HG02571 (cell line): ENCODE data around the gene MATCAP1.
A peak's percentile ranks its signal among the peaks of the same experiment; 100 is the strongest.

ENCODE experiments used
- ATAC-seq: cut with Tn5 transposase; IDR thresholded peaks from one replicate; pipeline ENCODE4 v1.9.1; 2021; ENCODE audit warnings: mild to moderate bottlenecking, moderate library complexity; ENCODE audit not compliant: unreplicated experiment

MATCAP1 gene

DNA sequence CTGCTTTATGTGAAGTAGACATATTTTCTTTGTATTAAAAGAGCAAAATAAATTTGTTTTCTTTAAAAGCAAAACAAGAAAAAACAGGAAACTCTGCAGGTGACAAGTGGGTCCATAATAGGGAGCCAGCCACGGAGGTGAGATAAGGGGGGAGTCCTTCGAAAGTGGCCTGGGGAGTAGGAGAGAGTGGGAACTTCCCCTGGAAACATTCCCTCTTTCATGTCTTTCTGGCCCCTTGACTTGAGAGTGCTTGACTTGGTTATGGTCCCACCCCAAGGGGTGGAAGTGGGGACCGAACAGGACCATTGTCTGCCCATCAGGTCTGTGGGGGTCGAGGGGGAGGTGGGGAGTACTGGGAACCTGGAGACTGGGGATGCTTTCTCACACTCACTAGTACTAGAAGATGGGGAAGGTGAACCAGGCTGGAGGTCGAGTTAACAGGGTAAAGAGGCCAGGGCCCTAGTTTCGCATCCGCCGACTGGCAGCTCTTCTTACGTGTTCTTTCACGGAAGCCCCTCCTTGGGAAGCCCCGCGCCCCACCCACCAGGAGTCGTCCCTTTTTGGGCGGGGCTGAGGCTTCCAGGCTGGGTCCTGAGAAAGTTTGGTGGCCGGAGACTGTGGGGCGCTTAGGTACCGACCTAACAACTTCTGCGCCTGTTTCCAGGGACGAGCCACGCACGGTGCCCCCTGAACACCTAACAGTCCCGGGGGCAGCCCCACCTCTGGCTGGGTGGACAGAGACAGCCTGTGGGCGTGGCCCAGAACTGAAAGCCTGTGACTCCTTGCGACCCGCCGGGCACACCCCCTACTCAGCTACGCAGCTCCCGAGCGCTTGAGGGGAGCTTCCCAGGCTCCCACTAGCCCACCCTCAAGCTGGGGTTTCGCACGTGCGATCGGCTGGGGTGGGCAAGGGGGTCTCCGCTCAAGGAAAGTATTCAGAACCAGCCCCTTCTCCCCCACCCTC, 24.8 kb downstream of the MATCAP1 start:
- peak; percentile 48 for ATAC-seq

DNA sequence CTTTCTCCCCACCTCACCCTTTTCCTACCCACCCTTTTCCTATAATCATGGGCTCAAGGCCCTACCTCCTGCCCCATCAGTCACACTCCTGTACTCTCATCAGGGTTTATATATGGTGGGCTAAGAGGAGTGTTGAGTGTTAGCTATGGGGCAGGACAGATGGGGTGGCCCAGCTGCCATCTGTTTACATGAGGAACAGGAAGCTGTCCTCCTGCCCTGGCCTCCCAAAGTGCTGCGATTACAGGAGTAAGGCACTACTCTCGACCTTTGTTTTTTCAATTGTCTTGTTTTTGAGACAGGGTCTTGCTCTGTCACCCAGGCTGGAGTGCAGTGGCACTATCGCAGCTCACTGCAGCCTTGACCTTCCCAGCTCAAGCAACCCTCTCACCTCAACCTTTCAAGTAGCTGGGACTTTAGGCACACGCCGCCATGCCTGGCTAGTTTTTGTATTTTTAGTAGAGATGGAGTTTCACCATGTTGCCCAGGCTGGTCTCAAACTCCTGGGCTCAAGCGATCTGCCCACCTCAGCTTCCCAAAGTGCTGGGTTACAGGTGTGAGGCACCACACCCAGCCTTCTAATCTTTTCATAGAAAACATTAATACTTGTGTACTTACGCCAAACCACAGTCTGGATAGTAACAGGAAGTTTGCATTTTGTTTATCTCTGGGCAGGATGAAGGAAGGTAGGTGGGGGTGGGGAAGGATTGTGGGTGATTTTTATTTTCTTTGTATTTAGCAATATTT, 25.7 kb downstream of the MATCAP1 start:
- ATAC-seq, result no peak

GRCh38 chr16:67157106-67157748, 26.5 kb downstream of the MATCAP1 start:
- ATAC-seq, result no peak

DNA sequence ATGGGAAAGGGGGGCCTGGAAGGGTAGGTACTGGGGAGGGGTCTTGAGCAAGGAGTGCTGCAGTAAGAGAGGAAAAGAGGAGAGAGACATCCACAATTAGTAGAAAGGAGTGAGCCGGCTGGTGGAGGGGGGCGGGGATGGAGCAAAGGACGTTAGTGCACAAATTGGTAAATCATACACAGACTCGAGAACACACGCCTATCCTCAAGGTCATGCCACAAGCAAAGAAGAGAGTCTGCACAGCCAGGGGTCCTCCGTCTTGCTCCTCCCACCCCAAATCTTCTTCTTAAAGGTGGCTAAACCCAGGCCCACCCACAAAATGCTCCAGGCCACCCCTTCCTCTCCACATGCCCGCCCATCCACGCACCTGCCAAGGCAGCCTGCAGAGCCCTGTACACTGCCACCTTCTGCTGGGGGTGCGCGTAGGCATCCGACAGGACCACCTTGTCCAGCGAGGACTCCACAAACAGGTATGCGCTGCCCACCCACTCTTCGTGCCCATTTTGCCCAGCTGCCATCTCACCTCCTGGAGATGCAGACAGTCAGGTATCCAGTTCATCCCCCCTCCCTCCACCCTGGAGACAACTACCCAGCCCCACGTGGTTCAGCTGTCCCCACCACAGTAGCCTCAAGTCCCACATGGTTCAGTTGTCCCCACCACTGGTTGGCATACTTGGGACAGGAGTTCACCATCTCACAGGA, 27.5 kb downstream of the MATCAP1 start:
- no peak for ATAC-seq

DNA sequence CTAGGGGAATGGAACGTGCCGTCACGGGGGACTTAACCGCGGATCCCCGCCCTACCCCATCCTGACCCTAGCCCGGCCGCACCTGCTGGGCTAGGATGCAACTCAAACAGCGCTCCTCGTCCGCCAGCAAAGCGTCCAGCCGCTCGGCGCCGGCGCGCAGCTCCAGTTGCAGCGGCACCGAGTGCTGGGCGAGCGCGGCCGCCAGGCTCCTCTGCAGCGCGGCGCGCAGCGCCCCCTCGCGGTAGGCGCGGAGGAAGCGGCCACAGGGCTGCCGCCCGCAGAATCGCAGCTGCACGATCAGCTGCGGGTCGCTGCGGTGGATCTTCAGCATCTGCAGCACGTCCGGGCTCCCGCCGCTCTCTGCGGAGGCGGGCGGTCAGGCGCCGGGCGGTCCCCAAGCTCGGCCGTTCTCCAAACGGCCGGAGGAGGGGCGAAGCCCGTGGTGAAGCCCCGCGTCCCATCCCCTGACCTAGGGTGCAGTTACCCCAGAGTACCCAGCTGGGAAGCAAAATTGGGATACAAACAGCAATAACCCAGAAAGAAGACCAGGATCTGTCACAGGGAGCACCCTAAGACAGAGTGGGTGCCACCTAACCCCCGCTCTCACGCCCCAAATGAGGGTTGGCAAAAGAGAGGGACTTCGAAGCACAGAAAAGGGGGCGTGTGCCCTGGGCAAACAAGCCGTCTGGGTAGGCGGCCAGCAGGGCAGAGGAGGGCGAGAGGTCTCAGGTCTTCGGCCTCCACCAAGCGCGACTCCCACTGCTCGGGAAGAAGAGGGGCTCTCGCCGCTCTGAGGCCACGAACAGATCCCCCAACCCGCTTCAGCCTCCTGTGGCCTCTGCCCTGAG, 28.2 kb downstream of the MATCAP1 start:
- ATAC-seq, result no peak

DNA sequence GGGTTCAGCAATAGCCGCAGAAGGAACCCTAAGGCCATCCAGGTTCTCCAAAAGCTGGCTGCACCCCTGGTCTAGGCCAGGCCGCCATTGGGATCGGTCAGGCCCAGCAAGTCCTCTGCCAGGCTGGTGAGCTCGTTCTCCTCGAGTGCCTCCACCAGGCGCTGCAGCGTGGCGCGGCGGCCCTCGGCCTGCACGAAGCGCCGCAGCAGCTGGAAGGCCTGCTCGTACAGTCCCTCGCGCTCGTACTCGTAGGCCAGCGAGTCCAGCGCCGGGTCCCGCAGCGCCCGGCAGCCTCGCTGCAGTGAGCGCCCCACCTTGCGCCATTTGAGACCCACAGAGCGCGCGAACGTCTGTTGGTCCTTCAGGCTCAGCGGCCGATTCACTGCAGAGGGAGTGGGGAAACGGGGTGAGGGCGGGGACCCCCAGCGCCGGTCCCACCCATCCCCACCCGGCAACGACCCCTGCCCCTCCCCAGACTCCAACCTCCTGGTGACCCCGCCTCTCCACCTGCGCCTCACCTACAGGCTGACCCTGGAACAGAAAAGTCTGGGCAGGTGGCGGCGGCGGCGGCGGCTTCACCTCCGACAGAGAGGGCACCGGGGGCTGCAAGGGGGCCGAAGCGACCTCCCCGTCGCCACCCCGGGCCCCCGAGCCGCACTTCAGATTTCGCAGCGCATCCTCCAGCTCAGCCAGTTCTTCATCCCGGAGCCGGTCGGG, 29.0 kb downstream of the MATCAP1 start:
- ATAC-seq, result no peak

DNA sequence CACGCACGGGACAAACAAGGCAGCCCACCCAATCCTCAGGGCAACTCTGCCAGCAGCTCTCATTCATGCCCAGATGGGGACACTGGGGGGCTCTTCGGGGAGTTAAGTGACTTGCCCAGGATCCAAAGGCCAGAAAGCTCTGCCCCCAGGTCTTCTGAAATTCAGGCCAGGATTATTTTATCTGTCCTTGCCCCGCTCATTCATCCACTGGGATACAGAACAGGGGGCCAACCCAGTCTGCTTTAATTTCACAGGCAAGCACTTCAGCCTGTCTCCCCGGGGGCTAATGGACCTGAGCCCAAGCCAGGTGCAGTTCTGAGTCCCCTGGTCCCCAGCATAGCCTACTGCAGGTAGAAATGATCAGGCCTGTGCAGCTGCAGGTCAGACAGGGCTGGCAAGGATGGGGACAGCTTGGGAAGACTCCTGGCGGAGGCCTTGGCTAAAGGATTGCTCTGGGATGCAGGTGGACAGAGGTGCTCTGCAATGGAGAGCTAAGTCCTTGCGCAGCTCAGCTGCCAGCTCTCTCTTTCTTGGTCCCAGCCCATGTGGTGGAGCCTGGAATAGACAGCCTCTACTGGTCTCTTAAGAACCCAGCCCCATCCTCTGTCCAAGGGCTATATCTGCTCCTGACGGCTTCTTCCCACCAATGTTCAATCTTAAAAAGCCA, 32.2 kb downstream of the MATCAP1 start:
- ATAC-seq, result no peak

GRCh38 chr16:67150833-67151396, 32.8 kb downstream of the MATCAP1 start, which contains the start of gene B3GNT9:
B3GNT9 (minus strand) TSS chr16:67150998; CDS start chr16:67150485, 513 bp downstream.
- ATAC-seq, result peak; percentile 53

DNA sequence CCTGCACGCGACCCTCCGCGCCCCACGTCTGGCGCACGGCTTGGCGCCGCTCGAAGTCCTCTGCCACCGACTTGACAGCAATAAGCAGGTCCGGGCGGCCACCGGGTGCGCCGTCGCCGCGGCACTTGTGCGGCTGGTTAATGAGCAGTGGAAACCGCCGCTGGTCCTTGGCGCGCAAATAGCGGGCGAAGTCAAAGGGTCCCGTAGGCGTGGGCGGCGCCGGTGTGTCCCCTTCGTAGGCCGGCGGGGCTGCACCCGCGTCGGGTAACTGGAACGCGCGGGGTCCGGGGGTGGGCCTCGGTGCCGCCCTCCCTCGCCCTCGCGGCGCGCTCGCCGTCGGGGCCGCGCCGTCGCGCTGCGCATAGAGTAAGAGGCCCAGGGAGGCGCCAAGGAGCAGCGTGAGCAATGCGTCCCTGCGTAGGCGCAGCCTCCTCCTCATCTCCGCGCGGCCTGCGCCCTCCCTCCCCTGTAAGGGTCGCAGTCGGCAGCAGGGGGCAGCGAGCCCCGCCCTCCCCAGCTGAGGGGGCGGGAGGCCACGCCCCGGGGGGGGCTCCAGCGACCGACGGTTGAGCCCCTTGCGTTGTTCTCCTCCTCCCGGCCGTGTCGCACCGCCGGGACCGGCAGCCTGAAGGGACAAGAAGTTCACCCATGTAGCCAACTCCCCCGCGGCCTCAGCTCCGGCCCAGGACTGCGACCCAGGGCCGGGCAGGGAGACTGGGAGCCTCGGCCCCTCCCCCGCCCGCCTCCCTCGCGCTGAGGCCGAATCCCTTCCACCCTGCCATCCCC, 33.5 kb downstream of the MATCAP1 start:
- peak; percentile 49 for ATAC-seq

- ATAC-seq, result no peak
Measured at GRCh38 chr16:67149276-67150046, 34.3 kb downstream of the MATCAP1 start.

DNA sequence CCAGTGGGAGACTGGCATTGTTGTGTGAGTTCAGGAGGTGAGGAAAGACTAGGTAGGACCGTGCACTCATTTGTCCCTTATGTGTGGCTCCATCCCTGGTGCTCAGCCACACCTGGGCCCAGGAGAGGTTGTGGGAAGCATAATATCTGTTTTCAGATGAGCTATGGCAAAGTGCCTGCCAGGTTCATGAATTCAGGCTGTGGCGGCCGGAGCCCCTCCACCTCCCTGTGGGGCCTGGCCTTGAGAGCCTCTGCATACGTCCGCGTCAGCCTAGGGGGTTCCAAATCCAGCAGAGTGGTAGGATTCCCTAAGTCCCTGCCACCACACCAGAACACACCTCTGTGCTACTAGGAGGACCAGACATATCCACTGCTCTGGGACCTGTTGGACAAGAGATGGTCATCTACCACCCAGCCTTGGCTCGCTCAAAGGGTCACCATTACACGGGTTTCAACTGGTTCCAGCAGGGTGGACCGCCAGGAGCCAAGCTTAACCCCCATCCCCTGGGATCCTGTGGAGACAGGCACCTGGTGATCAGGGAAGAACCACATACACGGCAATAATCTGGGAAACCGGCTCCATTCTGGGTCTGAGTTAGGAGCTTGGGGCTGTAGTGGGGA, 35.0 kb downstream of the MATCAP1 start:
- no peak for ATAC-seq

DNA sequence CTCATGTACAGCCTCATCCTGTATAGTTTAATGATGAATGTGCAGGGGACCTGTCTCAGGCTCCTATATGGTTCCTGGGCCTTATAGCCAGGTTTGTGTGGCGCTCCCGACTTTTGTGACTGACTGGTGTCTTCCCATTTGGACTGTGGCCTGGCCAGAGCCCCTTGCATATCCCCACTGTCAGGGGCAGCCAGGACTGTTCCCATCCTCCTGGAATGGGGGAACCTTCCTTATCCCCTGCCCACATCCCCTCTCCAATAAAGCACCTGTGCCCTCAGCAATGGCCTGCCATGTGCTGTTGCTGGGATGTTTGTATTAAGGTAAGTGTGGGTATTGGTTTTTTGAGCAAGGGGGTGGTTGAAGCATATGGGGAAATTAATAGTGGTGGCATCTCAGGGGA, 35.5 kb downstream of the MATCAP1 start:
- ATAC-seq, result no peak

- no peak for ATAC-seq
Measured at GRCh38 chr16:67147437-67148140, 36.2 kb downstream of the MATCAP1 start.

DNA sequence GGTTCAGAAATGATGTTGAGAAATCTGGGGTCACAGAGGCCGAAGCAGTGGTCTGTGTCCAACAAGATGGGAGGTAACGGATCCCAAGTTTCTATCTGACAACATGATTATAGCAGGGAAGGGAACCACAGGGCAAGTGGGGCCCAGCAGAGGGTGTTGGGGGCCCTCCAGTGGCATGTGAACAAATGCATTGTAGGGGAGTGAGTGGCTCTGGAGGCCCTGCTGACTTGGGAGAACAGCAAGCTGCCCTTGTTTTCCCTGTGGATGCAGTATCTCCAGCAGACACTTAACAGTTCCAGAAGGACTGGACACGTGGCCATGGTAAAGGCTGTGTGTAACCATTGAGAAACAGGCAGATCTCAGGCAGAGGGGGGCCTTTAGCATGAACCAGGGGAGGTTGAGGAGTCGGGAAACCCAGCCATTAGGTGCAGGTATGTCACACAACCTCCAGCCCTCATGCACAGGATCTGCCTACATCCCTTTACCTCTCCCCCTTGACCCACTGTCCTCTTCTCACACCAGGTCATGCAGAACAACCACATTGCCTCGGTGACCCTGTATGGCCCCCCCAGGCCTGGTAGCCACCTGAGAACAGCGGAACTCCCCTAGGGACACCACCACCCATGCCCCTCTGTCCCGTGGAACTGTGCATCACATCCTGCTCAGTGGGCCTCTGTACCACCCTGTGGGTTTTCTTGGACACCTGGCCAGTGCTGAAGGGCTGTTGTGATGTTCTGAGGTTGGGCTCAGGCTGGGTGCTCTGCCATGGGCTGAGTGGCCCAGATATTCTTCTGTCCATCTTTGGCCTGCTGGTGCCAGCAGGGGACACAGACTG, 37.0 kb downstream of the MATCAP1 start:
- no peak for ATAC-seq

DNA sequence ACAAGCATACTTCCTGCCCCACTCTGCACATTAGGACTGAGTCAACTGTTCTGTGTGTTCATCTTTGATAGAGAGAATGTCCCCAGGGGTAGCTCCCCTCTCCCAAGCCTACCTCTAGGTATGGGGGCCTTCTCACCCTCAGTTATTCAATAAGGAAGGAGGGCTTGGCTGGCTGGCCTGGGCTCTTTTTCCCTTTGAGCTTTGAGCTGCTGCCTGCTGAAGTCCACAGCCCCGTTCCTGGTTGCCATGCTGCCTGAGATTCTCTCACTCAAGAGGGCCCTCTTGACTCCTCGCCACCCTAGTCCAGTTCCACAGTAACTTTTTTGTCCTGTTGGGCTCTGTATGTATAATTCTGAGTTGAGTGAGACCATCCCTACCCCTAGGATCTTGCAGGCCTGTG, 38.0 kb downstream of the MATCAP1 start:
- no peak for ATAC-seq
